IMR-90 (cell line): ENCODE results near the gene CD9. TPM values are rescaled to one million over a fixed set of nuclear protein-coding genes. Genes with fewer than 3 reads are reported as not detected.

Source experiments
- ATAC-seq: fragments of 200-7000 bp; cut with Tn5 transposase; 2 replicates; pipeline ENCODE4 v1.9.1; 2020; ENCODE audit warnings: low read depth, mild to moderate bottlenecking, moderate library complexity
- BruUV-seq: library from RNA; stranded (reverse); fragments of 400-500 nt; replicated peaks from 2 replicates; lab custom pipeline; 2021; lab: Mats Ljungman, UMichigan
- CTCF ChIA-PET: fragments of 300-600 bp; formaldehyde crosslinking; extraction: SDS; loops from one replicate; lab custom pipeline; 2021; ENCODE audit warnings: antibody characterized with exemption; lab: Yijun Ruan, JAX
- POLR2A ChIA-PET: fragments of 300-600 bp; sonication (Branson Sonifier 250); formaldehyde crosslinking; loops from one replicate; lab custom pipeline; 2022; ENCODE audit warnings: antibody characterized with exemption; ENCODE audit not compliant: unreplicated experiment; lab: Charles Lee
- DNase-seq: peaks from one replicate; pipeline ENCODE4 v3.0.0; 2013
- H2AFZ ChIP-seq: replicated peaks from 2 replicates; pipeline ENCODE3; 2013; ENCODE audit warnings: low read length, mild to moderate bottlenecking; ENCODE audit not compliant: poor library complexity
- H2AK5ac ChIP-seq: 2 replicates; pipeline ENCODE4 v1.6.1; 2013; ENCODE audit warnings: low read depth, low read length, inconsistent platforms
- H2AK9ac ChIP-seq: replicated peaks from 2 replicates; pipeline ENCODE3; 2013; ENCODE audit warnings: mild to moderate bottlenecking, low read depth, low read length, moderate library complexity; ENCODE audit not compliant: poor library complexity
- H2BK120ac ChIP-seq: 2 replicates; pipeline ENCODE4 v1.6.1; 2013; ENCODE audit warnings: low read depth, low read length, inconsistent platforms
- H2BK15ac ChIP-seq: 3 replicates; pipeline ENCODE4 v1.6.1; 2013; ENCODE audit warnings: low read depth, low read length, inconsistent platforms
- H2BK20ac ChIP-seq: 2 replicates; pipeline ENCODE4 v1.6.1; 2013; ENCODE audit warnings: low read depth, mild to moderate bottlenecking, inconsistent platforms, low read length, moderate library complexity
- H2BK5ac ChIP-seq: 2 replicates; pipeline ENCODE4 v1.6.1; 2013; ENCODE audit warnings: mild to moderate bottlenecking, low read depth, low read length, inconsistent platforms; ENCODE audit not compliant: poor library complexity, severe bottlenecking
- H3K14ac ChIP-seq: replicated peaks from 2 replicates; pipeline ENCODE4 v1.6.1; 2013; ENCODE audit warnings: low read depth, low read length, inconsistent platforms
- H3K18ac ChIP-seq: 2 replicates; pipeline ENCODE4 v1.6.1; 2013; ENCODE audit warnings: low read depth, low read length, control low read depth
- H3K23ac ChIP-seq: 2 replicates; pipeline ENCODE4 v1.6.1; 2013; ENCODE audit warnings: low read depth, low read length, inconsistent platforms
- H3K27ac ChIP-seq: 2 replicates; pipeline ENCODE4 v1.5.1; 2013; ENCODE audit warnings: mild to moderate bottlenecking, control low read depth, low read length; ENCODE audit not compliant: insufficient read depth
- H3K27me3 ChIP-seq: 2 replicates; pipeline ENCODE4 v1.6.1; 2013; ENCODE audit warnings: low read length; ENCODE audit not compliant: control insufficient read depth, insufficient read depth
- H3K36me3 ChIP-seq: 2 replicates; pipeline ENCODE4 v1.6.1; 2013; ENCODE audit warnings: low read length, mixed read lengths; ENCODE audit not compliant: control insufficient read depth, insufficient read depth
- H3K4ac ChIP-seq: 2 replicates; pipeline ENCODE4 v1.6.1; 2013; ENCODE audit warnings: low read depth, low read length, inconsistent platforms
- H3K4me1 ChIP-seq: 2 replicates; pipeline ENCODE4 v1.6.1; 2013; ENCODE audit warnings: low read length, mixed read lengths; ENCODE audit not compliant: control insufficient read depth, insufficient read depth
- H3K4me2 ChIP-seq: 2 replicates; pipeline ENCODE4 v1.6.1; 2013; ENCODE audit warnings: low read depth, mild to moderate bottlenecking, control low read depth, low read length, moderate library complexity
- H3K4me3 ChIP-seq: 2 replicates; pipeline ENCODE4 v1.5.1; 2013; ENCODE audit warnings: low read depth, mild to moderate bottlenecking, control low read depth, low read length, moderate library complexity; ENCODE audit not compliant: insufficient read depth
- H3K56ac ChIP-seq: 2 replicates; pipeline ENCODE4 v1.6.1; 2013; ENCODE audit warnings: low read length, inconsistent platforms; ENCODE audit not compliant: insufficient read depth; ENCODE audit errors: extremely low read depth
- H3K79me1 ChIP-seq, 2 experiments: 2 replicates each; pipeline ENCODE4 v1.6.1; 2013; ENCODE audit warnings: low read length in 2 of 2, inconsistent platforms in 1 of 2, low read depth in 1 of 2
- H3K9ac ChIP-seq: 2 replicates; pipeline ENCODE4 v1.6.1; 2013; ENCODE audit warnings: low read depth, low read length, control low read depth
- H3K9me1 ChIP-seq: 2 replicates; pipeline ENCODE4 v1.6.1; 2013; ENCODE audit warnings: low read length, inconsistent platforms; ENCODE audit not compliant: insufficient read depth
- H3K9me3 ChIP-seq: 2 replicates; pipeline ENCODE4 v1.6.1; 2013; ENCODE audit warnings: low read length; ENCODE audit not compliant: control insufficient read depth, insufficient read depth
- H4K20me1 ChIP-seq: 2 replicates; pipeline ENCODE4 v1.6.1; 2013; ENCODE audit warnings: low read length, inconsistent platforms; ENCODE audit not compliant: insufficient read depth
- H4K5ac ChIP-seq: 2 replicates; pipeline ENCODE4 v1.6.1; 2013; ENCODE audit warnings: mild to moderate bottlenecking, low read depth, low read length, control low read depth
- H4K8ac ChIP-seq, 2 experiments: 2 replicates each; pipeline ENCODE4 v1.6.1; 2013; ENCODE audit warnings: low read depth in 2 of 2, low read length in 2 of 2, control low read depth in 1 of 2, inconsistent platforms in 1 of 2
- H4K91ac ChIP-seq: 2 replicates; pipeline ENCODE4 v1.6.1; 2013; ENCODE audit warnings: low read depth, low read length, inconsistent platforms; ENCODE audit not compliant: insufficient read depth
- BHLHE40 ChIP-seq: fragments of 150-350 bp; IDR thresholded peaks from 2 replicates; pipeline ENCODE4 v1.6.1; 2016; ENCODE audit warnings: mild to moderate bottlenecking, low read depth, low read length
- CEBPB ChIP-seq: IDR thresholded peaks from 2 replicates; pipeline ENCODE4 v1.6.1; 2012; ENCODE audit warnings: low read depth, low read length, improper control_type of control experiment
- CHD1 ChIP-seq: IDR thresholded peaks from 2 replicates; pipeline ENCODE4 v1.6.1; 2012; ENCODE audit warnings: low read depth, low read length, improper control_type of control experiment
- FOS ChIP-seq: fragments of 150-350 bp; IDR thresholded peaks from 2 replicates; pipeline ENCODE4 v1.6.1; 2016; ENCODE audit warnings: low read depth, low read length
- MAFK ChIP-seq: IDR thresholded peaks from 2 replicates; pipeline ENCODE4 v1.6.1; 2012; ENCODE audit warnings: low read depth, low read length, improper control_type of control experiment
- MAZ ChIP-seq: IDR thresholded peaks from 2 replicates; pipeline ENCODE4 v1.6.1; 2012; ENCODE audit warnings: low read depth, mild to moderate bottlenecking, low read length, improper control_type of control experiment, moderate library complexity, borderline replicate concordance
- MXI1 ChIP-seq: IDR thresholded peaks from 2 replicates; pipeline ENCODE4 v1.6.1; 2012; ENCODE audit warnings: low read depth, mild to moderate bottlenecking, low read length, moderate library complexity, borderline replicate concordance
- NFE2L2 ChIP-seq: fragments of 150-350 bp; IDR thresholded peaks from 2 replicates; pipeline ENCODE4 v1.6.1; 2016; ENCODE audit warnings: low read depth, mild to moderate bottlenecking, low read length
- POLR2A ChIP-seq: IDR thresholded peaks from 2 replicates; pipeline ENCODE4 v1.6.1; 2012; ENCODE audit warnings: mild to moderate bottlenecking, low read depth, low read length
- RAD21 ChIP-seq: IDR thresholded peaks from 2 replicates; pipeline ENCODE4 v1.6.1; 2012; ENCODE audit warnings: low read length, improper control_type of control experiment
- RCOR1 ChIP-seq: IDR thresholded peaks from 2 replicates; pipeline ENCODE4 v1.6.1; 2012; ENCODE audit warnings: mild to moderate bottlenecking, low read length, improper control_type of control experiment; ENCODE audit not compliant: insufficient replicate concordance
- RFX5 ChIP-seq: IDR thresholded peaks from 2 replicates; pipeline ENCODE4 v1.8.0; 2012; ENCODE audit warnings: low read depth, mild to moderate bottlenecking, low read length, moderate library complexity
- SMC3 ChIP-seq: fragments of 150-350 bp; IDR thresholded peaks from 2 replicates; pipeline ENCODE4 v1.6.1; 2016; ENCODE audit warnings: low read depth, mild to moderate bottlenecking, antibody characterized with exemption, low read length, moderate library complexity
- WGBS, 2 experiments: methylation state at CpG; one replicate each; pipeline versions ENCODE4 v1.1.5 to v1.1.7; 2013; ENCODE audit warnings: missing lambda C conversion rate in 2 of 2; ENCODE audit not compliant: insufficient read length in 1 of 2; ENCODE audit errors: extremely low coverage in 2 of 2; 5-methylcytosine and 5-hydroxymethylcytosine counted together
- dilution Hi-C: fragments of 300-500 bp; cut with HindIII; formaldehyde crosslinking; loops from one replicate; pipeline ENCODE4 v1.14.3; 2018; ENCODE audit warnings: low sequenced_read_pairs; ENCODE audit not compliant: unreplicated experiment
- in situ Hi-C: fragments of 300-500 bp; cut with MboI; formaldehyde crosslinking; loops from 3 replicates; pipeline ENCODE4 v1.14.3; 2019; ENCODE audit warnings: low sequenced_read_pairs, inconsistent platforms, mixed read lengths
- intact Hi-C: fragments of 100-400 bp; cut with micrococcal nuclease; formaldehyde crosslinking; loops from 2 replicates; pipeline ENCODE4 v1.10.0; 2022
- polyA plus RNA-seq, 3 experiments: library from polyadenylated mRNA; depleted of rRNA; stranded (reverse); fragments of >200 nt; gene quantifications; 2 replicates each; pipeline ENCODE4 v1.2.3, GENCODE V29; 2012; ENCODE audit warnings: low replicate concordance in 1 of 3
- total RNA-seq: library from RNA; depleted of rRNA; stranded (reverse); fragments of >200 nt; gene quantifications from 2 replicates; pipeline ENCODE4 v1.2.3, GENCODE V29; 2012
- TF ChIP-seq, protein P1 (sequence below): conservative IDR thresholded peaks from 2 replicates; pipeline ENCODE4 v1.5.1; 2012; ENCODE audit warnings: mild to moderate bottlenecking, low read depth, low read length, improper control_type of control experiment
- TF ChIP-seq, protein P2 (sequence below): fragments of 150-350 bp; IDR thresholded peaks from 2 replicates; pipeline ENCODE4 v1.6.1; 2017; ENCODE audit warnings: mild to moderate bottlenecking, antibody characterized with exemption, low read length, low read depth
- TF ChIP-seq, protein P3 (sequence below): fragments of 150-350 bp; IDR thresholded peaks from 2 replicates; pipeline ENCODE4 v1.6.1; 2016; ENCODE audit warnings: low read depth, mild to moderate bottlenecking, low read length, moderate library complexity, borderline replicate concordance

The CD9 gene
- total and polyA plus RNA-seq, 2 of the 4 experiments (the other 2 are of a cell fraction), result 48.8 to 70.9 TPM

DNA sequence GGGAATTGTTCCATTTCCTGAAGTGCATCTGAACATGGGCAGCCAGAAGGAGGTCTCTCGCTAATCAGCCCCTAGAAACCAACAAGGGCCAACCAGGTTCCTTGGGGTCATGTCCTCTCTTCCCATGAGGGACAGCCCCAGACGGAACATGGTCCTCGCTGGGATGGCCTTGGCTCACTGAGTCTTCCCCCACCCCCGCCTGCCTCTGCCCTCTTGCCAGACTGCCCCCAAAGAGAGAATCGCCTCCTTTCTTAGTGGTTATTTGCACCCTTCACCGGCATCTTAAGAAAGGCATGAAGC, 36.4 kb downstream of the CD9 start:
- 0 out of 2 replicates have a peak, but pooled peaks cover 3% of the 10 kb centered on the region for H3K9me1 ChIP-seq
- H4K91ac ChIP-seq, result no peak overlapping the region
- H4K20me1 ChIP-seq, result no peaks in the 10 kb centered on the region
- WGBS, 2 experiments, result 100% methylated on average over 3 of the region's 6 CpGs; no CpG with 5 or more reads in 1 of the 2 experiments
- no peak overlapping the region for H3K23ac ChIP-seq
- no peak overlapping the region for H2AK9ac ChIP-seq
- peaks cover 0 to 7% of the 10 kb centered on the region in 2 experiments; a peak in 2 of 4 replicates for H3K79me1 ChIP-seq
- dilution Hi-C loops (no loop called here), in situ Hi-C loops (no loop called here), intact Hi-C loops (no loop called here)
- no peak overlapping the region for H3K27ac ChIP-seq
- peaks cover 18% of the 10 kb centered on the region; the same call in 1 of the 2 replicates for H3K36me3 ChIP-seq
- TF ChIP-seq, protein P1, sequence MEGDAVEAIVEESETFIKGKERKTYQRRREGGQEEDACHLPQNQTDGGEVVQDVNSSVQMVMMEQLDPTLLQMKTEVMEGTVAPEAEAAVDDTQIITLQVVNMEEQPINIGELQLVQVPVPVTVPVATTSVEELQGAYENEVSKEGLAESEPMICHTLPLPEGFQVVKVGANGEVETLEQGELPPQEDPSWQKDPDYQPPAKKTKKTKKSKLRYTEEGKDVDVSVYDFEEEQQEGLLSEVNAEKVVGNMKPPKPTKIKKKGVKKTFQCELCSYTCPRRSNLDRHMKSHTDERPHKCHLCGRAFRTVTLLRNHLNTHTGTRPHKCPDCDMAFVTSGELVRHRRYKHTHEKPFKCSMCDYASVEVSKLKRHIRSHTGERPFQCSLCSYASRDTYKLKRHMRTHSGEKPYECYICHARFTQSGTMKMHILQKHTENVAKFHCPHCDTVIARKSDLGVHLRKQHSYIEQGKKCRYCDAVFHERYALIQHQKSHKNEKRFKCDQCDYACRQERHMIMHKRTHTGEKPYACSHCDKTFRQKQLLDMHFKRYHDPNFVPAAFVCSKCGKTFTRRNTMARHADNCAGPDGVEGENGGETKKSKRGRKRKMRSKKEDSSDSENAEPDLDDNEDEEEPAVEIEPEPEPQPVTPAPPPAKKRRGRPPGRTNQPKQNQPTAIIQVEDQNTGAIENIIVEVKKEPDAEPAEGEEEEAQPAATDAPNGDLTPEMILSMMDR, result no peak
- TF ChIP-seq SMC3, result no peak
- TF ChIP-seq MAZ, result no peak
- TF ChIP-seq RCOR1, result no peak
- TF ChIP-seq POLR2A, result no peak
- no peak for TF ChIP-seq MXI1
- no peak for TF ChIP-seq CEBPB
- no peak for TF ChIP-seq CHD1
- TF ChIP-seq BHLHE40, result no peak
- TF ChIP-seq, protein P2, sequence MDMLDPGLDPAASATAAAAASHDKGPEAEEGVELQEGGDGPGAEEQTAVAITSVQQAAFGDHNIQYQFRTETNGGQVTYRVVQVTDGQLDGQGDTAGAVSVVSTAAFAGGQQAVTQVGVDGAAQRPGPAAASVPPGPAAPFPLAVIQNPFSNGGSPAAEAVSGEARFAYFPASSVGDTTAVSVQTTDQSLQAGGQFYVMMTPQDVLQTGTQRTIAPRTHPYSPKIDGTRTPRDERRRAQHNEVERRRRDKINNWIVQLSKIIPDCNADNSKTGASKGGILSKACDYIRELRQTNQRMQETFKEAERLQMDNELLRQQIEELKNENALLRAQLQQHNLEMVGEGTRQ, result no peak
- TF ChIP-seq FOS, result no peak
- TF ChIP-seq, protein P3, sequence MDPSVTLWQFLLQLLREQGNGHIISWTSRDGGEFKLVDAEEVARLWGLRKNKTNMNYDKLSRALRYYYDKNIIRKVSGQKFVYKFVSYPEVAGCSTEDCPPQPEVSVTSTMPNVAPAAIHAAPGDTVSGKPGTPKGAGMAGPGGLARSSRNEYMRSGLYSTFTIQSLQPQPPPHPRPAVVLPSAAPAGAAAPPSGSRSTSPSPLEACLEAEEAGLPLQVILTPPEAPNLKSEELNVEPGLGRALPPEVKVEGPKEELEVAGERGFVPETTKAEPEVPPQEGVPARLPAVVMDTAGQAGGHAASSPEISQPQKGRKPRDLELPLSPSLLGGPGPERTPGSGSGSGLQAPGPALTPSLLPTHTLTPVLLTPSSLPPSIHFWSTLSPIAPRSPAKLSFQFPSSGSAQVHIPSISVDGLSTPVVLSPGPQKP, result no peak
- TF ChIP-seq NFE2L2, result no peak
- TF ChIP-seq RAD21, result no peak
- TF ChIP-seq MAFK, result no peak
- no peak for TF ChIP-seq RFX5
- no peaks in the 10 kb centered on the region for H3K9me3 ChIP-seq
- no peak overlapping the region for H2BK15ac ChIP-seq
- H3K4me1 ChIP-seq, result peaks cover 9% of the 10 kb centered on the region; the same call in 1 of the 2 replicates
- no peak overlapping the region for H3K4me2 ChIP-seq
- ATAC-seq, result no peak
- H2AFZ ChIP-seq, result no peak overlapping the region
- BruUV-seq, result no TSS peak
- no peaks in the 10 kb centered on the region for H3K27me3 ChIP-seq
- no peak overlapping the region for H3K56ac ChIP-seq
- no peak overlapping the region for H3K18ac ChIP-seq
- no peak for DNase-seq
- H3K4ac ChIP-seq, result no peak overlapping the region
- no peak overlapping the region for H2BK5ac ChIP-seq
- H3K4me3 ChIP-seq, result no peak overlapping the region
- POLR2A ChIA-PET, result no interaction called here
- H2BK20ac ChIP-seq, result no peak overlapping the region
- no peak overlapping the region for H4K5ac ChIP-seq
- H4K8ac ChIP-seq, result no peak overlapping the region
- H2BK120ac ChIP-seq, result no peak overlapping the region
- no peak overlapping the region for H2AK5ac ChIP-seq
- no peak overlapping the region for H3K9ac ChIP-seq
- H3K14ac ChIP-seq, result no peak overlapping the region
- CTCF ChIA-PET, result no interaction called here
